Activated B cell treated with CpG ODN at 0.5 μM for 24 hours (primary cell): ENCODE measurements around the gene PRDM16. TPM values are rescaled to one million over a fixed set of nuclear protein-coding genes. Genes with fewer than 3 reads are reported as not detected.

ENCODE experiments used
- ATAC-seq: fragments of 200-7000 bp; cut with Tn5 transposase; one replicate; pipeline ENCODE4 v1.10.0; 2021; ENCODE audit warnings: low read depth, mild to moderate bottlenecking, moderate library complexity
- CTCF ChIA-PET: fragments of 350-600 bp; sonication (Branson Sonifier 250); formaldehyde crosslinking; loops from one replicate; lab custom pipeline; 2021; ENCODE audit warnings: antibody characterized with exemption; lab: Charles Lee
- POLR2A ChIA-PET: fragments of 350-600 bp; sonication (Branson Sonifier 250); formaldehyde crosslinking; loops from one replicate; lab custom pipeline; 2021; ENCODE audit warnings: antibody characterized with exemption; lab: Charles Lee
- DNase-seq: peaks from one replicate; pipeline ENCODE4 v3.0.0; 2022
- H3K27ac Mint-ChIP-seq: one replicate; pipeline ENCODE4 v1.8.0; 2020; ENCODE audit warnings: mixed read lengths
- H3K27me3 Mint-ChIP-seq: one replicate; pipeline ENCODE4 v1.8.0; 2021; ENCODE audit warnings: mixed read lengths
- H3K36me3 Mint-ChIP-seq: one replicate; pipeline ENCODE4 v1.8.0; 2021; ENCODE audit warnings: low read depth, mixed read lengths
- H3K4me1 Mint-ChIP-seq: one replicate; pipeline ENCODE4 v1.8.0; 2021; ENCODE audit warnings: mixed read lengths
- H3K4me3 Mint-ChIP-seq: one replicate; pipeline ENCODE4 v1.8.0; 2020; ENCODE audit warnings: mild to moderate bottlenecking, mixed read lengths
- H3K9me3 Mint-ChIP-seq: one replicate; pipeline ENCODE4 v1.8.0; 2020; ENCODE audit warnings: mixed read lengths
- intact Hi-C: fragments of 100-400 bp; cut with micrococcal nuclease; formaldehyde crosslinking; loops from one replicate; pipeline ENCODE4 v1.15.1; 2024
- total RNA-seq: library from RNA; stranded (reverse); gene quantifications from 2 replicates; pipeline ENCODE4 v1.2.3, GENCODE V29; 2022
- TF ChIP-seq, protein P1 (sequence below): fragments of 200-600 bp; IDR thresholded peaks from one replicate; pipeline ENCODE4 v1.8.0; 2022; ENCODE audit warnings: antibody characterized with exemption, mild to moderate bottlenecking

The PRDM16 gene
- total RNA-seq, 1 donor from 2014 or later, result not detected

DNA sequence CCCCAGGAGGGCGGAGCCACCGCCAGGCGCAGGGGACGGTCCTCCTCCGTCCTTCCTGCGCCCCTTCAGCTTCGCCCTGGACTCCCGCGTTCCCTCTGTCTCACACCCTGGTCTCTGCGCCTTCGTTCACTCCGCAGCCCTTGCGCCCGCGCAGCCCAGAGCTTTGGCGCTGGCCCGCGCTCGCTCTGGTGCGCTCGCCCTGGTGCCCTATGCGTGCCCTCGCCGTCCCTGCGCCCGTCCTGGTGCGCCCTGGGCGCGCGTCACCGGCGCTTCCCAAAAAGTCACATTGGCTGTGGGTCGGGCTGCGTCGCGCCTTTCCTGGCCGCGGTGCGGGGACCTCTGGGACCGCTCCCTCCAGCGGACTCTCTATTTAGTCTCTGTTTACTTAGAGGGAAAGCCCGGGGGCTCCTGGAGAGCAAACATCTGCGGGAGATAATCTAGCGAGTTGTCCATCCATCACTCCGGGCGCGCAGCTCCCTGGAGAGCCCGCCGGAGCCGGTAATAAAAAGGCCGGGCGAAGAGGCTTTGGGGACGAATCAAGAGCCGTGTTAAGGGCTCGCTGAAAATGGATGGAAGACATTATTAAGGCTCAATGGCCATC is 178.6 kb downstream of the PRDM16 start:
- no peak for ATAC-seq
- Mint-ChIP-seq H3K4me3 (no peak overlapping the region), H3K27ac (no peak overlapping the region), H3K9me3 (no peaks in the 10 kb centered on the region), H3K36me3 (no peaks in the 10 kb centered on the region), H3K4me1 (no peaks in the 10 kb centered on the region), H3K27me3 (peaks cover 11% of the 10 kb centered on the region)
- ChIA-PET CTCF (no interaction called here), POLR2A (no interaction called here)
- intact Hi-C loops, result no loop called here
- no peak for DNase-seq
- TF ChIP-seq, protein P1, sequence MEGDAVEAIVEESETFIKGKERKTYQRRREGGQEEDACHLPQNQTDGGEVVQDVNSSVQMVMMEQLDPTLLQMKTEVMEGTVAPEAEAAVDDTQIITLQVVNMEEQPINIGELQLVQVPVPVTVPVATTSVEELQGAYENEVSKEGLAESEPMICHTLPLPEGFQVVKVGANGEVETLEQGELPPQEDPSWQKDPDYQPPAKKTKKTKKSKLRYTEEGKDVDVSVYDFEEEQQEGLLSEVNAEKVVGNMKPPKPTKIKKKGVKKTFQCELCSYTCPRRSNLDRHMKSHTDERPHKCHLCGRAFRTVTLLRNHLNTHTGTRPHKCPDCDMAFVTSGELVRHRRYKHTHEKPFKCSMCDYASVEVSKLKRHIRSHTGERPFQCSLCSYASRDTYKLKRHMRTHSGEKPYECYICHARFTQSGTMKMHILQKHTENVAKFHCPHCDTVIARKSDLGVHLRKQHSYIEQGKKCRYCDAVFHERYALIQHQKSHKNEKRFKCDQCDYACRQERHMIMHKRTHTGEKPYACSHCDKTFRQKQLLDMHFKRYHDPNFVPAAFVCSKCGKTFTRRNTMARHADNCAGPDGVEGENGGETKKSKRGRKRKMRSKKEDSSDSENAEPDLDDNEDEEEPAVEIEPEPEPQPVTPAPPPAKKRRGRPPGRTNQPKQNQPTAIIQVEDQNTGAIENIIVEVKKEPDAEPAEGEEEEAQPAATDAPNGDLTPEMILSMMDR, result no peak

DNA sequence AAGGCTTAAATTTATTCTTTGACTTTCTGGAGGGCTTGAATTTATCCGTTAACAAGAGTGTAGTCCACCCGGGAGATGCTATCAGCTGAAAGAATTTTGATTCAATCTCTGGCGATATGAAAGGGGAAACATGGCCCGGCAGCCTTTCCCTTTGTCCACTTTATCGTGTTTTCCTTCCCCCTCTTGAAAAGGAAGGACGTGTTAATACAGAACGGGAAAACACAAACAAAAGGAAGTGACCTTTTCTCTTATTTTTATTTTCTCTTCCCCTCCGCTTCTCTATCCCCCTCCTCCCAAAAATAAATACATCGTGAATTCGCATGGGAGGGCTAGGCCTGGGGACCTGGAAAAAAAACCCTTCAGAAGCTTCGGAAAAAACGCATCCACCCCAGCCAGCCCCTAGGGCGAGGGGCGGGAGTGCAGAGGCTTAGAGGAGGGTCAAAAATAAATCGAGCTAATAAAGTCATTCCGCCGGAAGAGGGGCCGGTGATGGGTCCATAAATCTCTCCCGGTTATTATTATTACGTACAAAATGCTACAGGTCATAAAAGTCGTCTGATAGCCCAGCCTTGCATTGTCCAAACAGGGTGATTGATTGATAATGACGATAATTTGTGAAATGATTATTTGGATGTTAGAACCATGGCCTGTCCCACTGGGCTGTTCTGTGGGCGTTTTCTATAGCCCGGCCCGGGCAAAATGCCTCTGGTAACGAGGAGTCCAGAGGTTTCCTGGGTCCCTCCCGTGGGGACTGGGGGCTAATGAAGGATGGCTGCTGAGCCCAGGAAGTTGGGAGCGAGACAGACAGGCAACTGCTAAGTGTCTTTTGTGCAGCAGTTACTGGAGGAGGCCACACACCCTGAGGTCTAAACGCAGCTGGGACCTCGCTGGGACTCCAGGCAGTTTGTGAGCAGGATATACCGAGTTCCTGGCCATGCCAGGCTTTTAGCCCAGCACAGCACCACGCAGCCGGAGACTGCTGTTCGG is 179.4 kb downstream of the PRDM16 start:
- Mint-ChIP-seq H3K4me1 (no peaks in the 10 kb centered on the region), H3K27ac (no peak overlapping the region), H3K36me3 (no peaks in the 10 kb centered on the region), H3K9me3 (no peaks in the 10 kb centered on the region), H3K4me3 (no peak overlapping the region), H3K27me3 (peaks cover 11% of the 10 kb centered on the region)
- intact Hi-C loops, result no loop called here
- ATAC-seq (no peak), DNase-seq (no peak)
- ChIA-PET CTCF (no interaction called here), POLR2A (no interaction called here)
- TF ChIP-seq, protein P1, result no peak

- H3K27me3 Mint-ChIP-seq, result peaks cover 11% of the 10 kb centered on the region
- intact Hi-C loops, result no loop called here
- H3K4me1 Mint-ChIP-seq, result no peaks in the 10 kb centered on the region
- POLR2A ChIA-PET, result no interaction called here
- CTCF ChIA-PET, result no interaction called here
- H3K36me3 Mint-ChIP-seq, result no peaks in the 10 kb centered on the region
- TF ChIP-seq, protein P1, result no peak
- ATAC-seq (no peak), DNase-seq (no peak)
- H3K4me3 Mint-ChIP-seq, result no peak overlapping the region
- no peak overlapping the region for H3K27ac Mint-ChIP-seq
- no peaks in the 10 kb centered on the region for H3K9me3 Mint-ChIP-seq
Measured at GRCh38 chr1:3249231-3249630, 180.2 kb downstream of the PRDM16 start.

GRCh38 chr1:3249631-3250501 is 180.9 kb downstream of the PRDM16 start:
- Mint-ChIP-seq H3K27ac (no peak overlapping the region), H3K4me1 (no peaks in the 10 kb centered on the region), H3K9me3 (no peaks in the 10 kb centered on the region), H3K27me3 (peaks cover 11% of the 10 kb centered on the region), H3K36me3 (no peaks in the 10 kb centered on the region), H3K4me3 (no peak overlapping the region)
- ATAC-seq (no peak), DNase-seq (no peak)
- TF ChIP-seq, protein P1, result no peak
- intact Hi-C loops, result no loop called here
- ChIA-PET CTCF (no interaction called here), POLR2A (no interaction called here)
